GM23248 (cell line): Measurements from ENCODE around the gene EXOSC2.

ENCODE experiments used
- EZH2 ChIP-seq: fragments of 200-600 bp; sonication (generic); IDR thresholded peaks from 2 replicates; pipeline ENCODE4 v1.6.1; 2018; ENCODE audit warnings: antibody characterized with exemption, mild to moderate bottlenecking; ENCODE audit not compliant: insufficient read depth, poor library complexity, severe bottlenecking
- EZH2phosphoT487 ChIP-seq: fragments of 200-600 bp; sonication (generic); IDR thresholded peaks from 2 replicates; pipeline ENCODE4 v1.6.1; 2018; ENCODE audit warnings: antibody characterized with exemption, moderate library complexity, mild to moderate bottlenecking, low read depth; ENCODE audit not compliant: insufficient read depth

DNA sequence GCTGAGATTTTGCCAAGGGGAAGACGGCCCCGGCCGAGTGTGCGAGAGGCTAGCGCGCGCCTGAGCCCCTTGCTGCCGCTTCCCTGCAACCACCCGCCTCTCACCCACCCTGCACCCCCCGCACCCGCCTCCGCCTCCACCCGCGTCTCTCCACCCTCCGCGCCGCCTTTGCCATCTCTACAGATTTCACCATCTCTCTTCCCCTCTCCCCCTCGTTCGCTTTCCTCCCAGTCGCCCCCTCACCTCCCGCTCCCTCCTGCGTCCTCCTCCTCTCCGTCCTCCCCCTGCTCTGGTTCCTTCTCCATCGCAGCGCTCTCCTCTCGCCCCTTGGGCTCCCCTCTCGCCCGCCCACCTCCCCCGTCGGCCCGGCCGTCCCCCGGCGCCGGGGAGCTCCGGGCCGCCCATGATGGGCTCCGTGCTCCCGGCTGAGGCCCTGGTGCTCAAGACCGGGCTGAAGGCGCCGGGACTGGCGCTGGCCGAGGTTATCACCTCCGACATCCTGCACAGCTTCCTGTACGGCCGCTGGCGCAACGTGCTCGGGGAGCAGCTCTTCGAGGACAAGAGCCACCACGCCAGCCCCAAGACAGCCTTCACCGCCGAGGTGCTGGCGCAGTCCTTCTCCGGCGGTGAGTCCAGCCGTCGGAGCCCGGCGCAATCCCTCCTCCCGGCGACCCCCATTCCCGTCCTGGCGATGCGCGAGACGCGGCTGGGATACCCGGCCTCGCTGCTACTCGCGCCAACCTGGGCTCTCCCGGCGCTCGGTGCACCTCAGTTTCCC is 29.1 kb upstream of the EXOSC2 start, which contains the start of gene PRDM12:
- TF ChIP-seq EZH2 (peak; percentile 95), EZH2phosphoT487 (peak; percentile 59; the same call in 1 of the 2 replicates)
